Esophagus muscularis mucosa (tissue), 3 donors: ENCODE measurements around the gene PLK3.
"Not testable (repeated sequence)": the region's sequence is repeated elsewhere in the genome, so short reads cannot be mapped to it uniquely, and the experiment has no call there.

ENCODE experiments used
- POLR2A ChIP-seq: fragments of 450-650 bp; IDR thresholded peaks from one replicate; pipeline ENCODE4 v1.6.1; 2017; ENCODE audit warnings: antibody characterized with exemption, moderate library complexity, mild to moderate bottlenecking, low read depth
- TF ChIP-seq, protein P1 (sequence below), 3 experiments: fragments of 200-600 bp in 2 of 3; fragments of 450-650 bp in 1 of 3; sonication (generic) in 2 of 3; IDR thresholded peaks; one replicate each; pipeline ENCODE4 v1.5.1; 2017 to 2019; ENCODE audit warnings: antibody characterized with exemption in 3 of 3, mild to moderate bottlenecking in 2 of 3, moderate library complexity in 1 of 3

- TF ChIP-seq, protein P1, sequence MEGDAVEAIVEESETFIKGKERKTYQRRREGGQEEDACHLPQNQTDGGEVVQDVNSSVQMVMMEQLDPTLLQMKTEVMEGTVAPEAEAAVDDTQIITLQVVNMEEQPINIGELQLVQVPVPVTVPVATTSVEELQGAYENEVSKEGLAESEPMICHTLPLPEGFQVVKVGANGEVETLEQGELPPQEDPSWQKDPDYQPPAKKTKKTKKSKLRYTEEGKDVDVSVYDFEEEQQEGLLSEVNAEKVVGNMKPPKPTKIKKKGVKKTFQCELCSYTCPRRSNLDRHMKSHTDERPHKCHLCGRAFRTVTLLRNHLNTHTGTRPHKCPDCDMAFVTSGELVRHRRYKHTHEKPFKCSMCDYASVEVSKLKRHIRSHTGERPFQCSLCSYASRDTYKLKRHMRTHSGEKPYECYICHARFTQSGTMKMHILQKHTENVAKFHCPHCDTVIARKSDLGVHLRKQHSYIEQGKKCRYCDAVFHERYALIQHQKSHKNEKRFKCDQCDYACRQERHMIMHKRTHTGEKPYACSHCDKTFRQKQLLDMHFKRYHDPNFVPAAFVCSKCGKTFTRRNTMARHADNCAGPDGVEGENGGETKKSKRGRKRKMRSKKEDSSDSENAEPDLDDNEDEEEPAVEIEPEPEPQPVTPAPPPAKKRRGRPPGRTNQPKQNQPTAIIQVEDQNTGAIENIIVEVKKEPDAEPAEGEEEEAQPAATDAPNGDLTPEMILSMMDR (IDR thresholded peaks at IDR 0.05), result not testable (repeated sequence)
- TF ChIP-seq POLR2A, result not testable (repeated sequence)
Observed at GRCh38 chr1:44797886-44798285, 2.3 kb upstream of the PLK3 start.
